GM19324 (cell line): ENCODE data around the gene KCNQ1.

ENCODE experiments used
- ATAC-seq: cut with Tn5 transposase; IDR thresholded peaks from one replicate; pipeline ENCODE4 v1.9.1; 2021; ENCODE audit warnings: mild to moderate bottlenecking, moderate library complexity; ENCODE audit not compliant: unreplicated experiment, low FRiP score

The KCNQ1 gene

GRCh38 chr11:2748061-2748813 is 303.4 kb downstream of the KCNQ1 start:
- no peak for ATAC-seq

- no peak for ATAC-seq
Observed at GRCh38 chr11:2748814-2749554, 304.2 kb downstream of the KCNQ1 start.

- no peak for ATAC-seq
Observed at GRCh38 chr11:2750101-2750681, 305.4 kb downstream of the KCNQ1 start.

- ATAC-seq: no peak
Observed at GRCh38 chr11:2750682-2751522, 306.1 kb downstream of the KCNQ1 start.

GRCh38 chr11:2751523-2752203 is 306.9 kb downstream of the KCNQ1 start:
- no peak for ATAC-seq

- ATAC-seq: no peak
Observed at GRCh38 chr11:2752204-2752770, 307.5 kb downstream of the KCNQ1 start.

- ATAC-seq: no peak
Observed at GRCh38 chr11:2752923-2753322, 308.1 kb downstream of the KCNQ1 start.

- no peak for ATAC-seq
Observed at GRCh38 chr11:2754008-2754407, 309.2 kb downstream of the KCNQ1 start.

GRCh38 chr11:2755071-2755470 is 310.3 kb downstream of the KCNQ1 start:
- no peak for ATAC-seq

GRCh38 chr11:2758751-2759150 is 313.9 kb downstream of the KCNQ1 start:
- ATAC-seq: no peak

- ATAC-seq: no peak
Observed at GRCh38 chr11:2759228-2760195, 314.7 kb downstream of the KCNQ1 start.

GRCh38 chr11:2760196-2760871 is 315.5 kb downstream of the KCNQ1 start:
- ATAC-seq: no peak

GRCh38 chr11:2761131-2762030 is 316.6 kb downstream of the KCNQ1 start:
- ATAC-seq: no peak

- no peak for ATAC-seq
Observed at GRCh38 chr11:2762031-2762380, 317.2 kb downstream of the KCNQ1 start.

- ATAC-seq: no peak
Observed at GRCh38 chr11:2762451-2762850, 317.6 kb downstream of the KCNQ1 start.

- no peak for ATAC-seq
Observed at GRCh38 chr11:2763984-2764383, 319.2 kb downstream of the KCNQ1 start.

GRCh38 chr11:2765491-2765890 is 320.7 kb downstream of the KCNQ1 start:
- no peak for ATAC-seq
